M059J (cell line): Measurements from ENCODE around the gene LARGE2. TPM values are rescaled to one million over a fixed set of nuclear protein-coding genes. Genes with fewer than 3 reads are reported as not detected.
A peak's percentile ranks its signal among the peaks of the same experiment; 100 is the strongest.

Source experiments
- DNase-seq: peaks from one replicate; pipeline ENCODE4 v3.0.0-alpha.2; 2012; ENCODE audit warnings: low read depth
- total RNA-seq: library from RNA; depleted of rRNA; stranded (reverse); fragments of >200 nt; shearing (Covaris generic); gene quantifications from 2 replicates; pipeline ENCODE4 v1.2.3, GENCODE V29; 2014; rRNA removed

Gene LARGE2
- total RNA-seq, 1 experiment from 2014 or later, result 0.22 TPM

DNA sequence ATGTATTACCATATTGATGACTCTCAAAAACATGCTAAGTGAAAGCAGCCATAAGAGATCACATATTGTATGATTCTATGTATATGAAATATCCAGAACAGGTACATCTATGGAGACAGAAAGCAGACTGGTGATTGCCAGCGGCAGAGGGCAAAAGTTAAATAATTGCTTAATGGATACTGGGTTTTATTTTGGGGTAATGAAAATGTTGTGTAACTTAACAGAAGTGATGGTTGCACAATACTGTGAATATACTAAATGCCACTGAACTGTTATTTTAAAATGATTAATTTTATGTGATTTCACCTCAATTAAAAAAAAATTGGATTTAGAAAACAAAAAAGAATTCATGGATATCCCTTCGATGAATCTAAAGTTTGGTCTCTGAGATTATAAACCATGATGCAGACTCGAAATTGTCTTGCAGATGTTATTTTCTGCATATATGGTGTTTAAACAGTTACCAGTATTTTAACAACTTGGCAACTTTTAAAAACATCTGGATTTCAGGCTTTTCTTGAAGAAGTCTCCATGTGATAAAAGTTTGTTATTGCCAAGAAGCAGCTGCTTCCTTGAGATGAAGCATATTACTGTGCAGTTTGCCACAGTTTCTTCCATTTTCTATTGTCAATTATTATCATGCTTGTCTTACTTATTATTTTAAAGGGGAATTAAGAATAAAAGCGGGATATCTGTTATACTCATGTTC is 38.1 kb downstream of the LARGE2 start:
- DNase-seq, result no peak

DNA sequence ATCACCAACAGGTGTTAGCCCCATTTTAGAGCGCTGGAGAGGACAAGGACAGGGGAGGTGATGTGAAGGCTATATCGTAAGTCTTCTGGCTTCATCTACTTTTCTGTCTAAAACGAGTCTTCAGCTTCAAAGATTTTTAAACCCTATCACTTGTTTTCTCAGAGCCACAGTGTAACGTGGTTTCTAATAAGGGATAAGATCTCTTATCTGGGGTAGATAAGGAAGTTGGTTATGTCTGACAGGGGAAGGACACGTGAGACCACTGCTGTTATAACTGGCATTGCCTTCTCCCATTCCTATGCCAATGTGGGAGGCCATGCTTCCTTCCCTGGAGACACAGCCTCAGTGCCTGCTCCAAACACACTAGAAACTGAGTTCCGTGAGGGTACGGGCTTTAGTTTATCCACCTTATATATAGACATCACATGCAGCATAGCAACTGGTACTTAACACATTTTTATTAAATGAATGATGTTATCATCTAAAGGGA is 39.3 kb downstream of the LARGE2 start:
- no peak for DNase-seq

DNA sequence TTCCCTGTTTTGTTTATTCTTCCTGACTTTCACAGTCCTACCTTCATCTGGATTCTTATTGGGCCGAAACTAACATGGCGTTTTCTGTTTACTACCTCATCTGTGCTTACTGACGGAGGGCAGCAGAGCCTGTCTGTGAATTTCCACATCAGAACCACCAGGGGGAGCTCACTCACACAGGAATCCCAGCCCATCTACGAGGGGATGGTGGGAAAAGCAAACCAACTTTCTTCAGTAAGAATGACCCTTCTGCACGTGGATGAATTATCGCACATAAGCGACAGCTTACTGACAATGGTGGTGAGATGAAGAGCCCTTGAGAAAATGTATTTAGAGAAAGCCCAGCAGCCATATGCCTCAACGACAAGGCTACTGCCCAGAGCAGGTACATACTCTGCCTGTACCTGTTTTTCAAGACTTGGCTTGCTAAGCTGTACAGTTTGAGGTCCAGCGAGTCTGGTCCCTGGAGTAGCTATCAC is 42.5 kb downstream of the LARGE2 start:
- DNase-seq, result peak; percentile 68

DNA sequence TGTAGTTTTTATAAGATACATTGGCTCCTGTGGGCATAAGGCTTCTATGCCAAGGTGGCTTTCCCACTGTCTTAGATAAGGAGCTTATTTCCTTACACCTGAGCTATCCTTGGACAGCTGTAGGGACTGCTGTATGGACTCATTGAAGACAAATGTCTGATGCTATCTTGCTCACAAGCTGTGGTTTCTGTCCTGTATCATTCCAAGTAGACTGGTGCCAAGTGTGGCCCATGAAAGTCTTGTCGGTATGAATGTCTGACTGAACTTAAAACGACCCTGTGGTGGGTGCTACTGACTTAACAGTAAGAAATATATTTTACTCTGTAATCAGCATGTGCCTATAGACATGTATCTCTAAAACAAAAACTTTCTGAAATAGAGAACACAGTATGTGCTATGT is 45.0 kb downstream of the LARGE2 start:
- no peak for DNase-seq

DNA sequence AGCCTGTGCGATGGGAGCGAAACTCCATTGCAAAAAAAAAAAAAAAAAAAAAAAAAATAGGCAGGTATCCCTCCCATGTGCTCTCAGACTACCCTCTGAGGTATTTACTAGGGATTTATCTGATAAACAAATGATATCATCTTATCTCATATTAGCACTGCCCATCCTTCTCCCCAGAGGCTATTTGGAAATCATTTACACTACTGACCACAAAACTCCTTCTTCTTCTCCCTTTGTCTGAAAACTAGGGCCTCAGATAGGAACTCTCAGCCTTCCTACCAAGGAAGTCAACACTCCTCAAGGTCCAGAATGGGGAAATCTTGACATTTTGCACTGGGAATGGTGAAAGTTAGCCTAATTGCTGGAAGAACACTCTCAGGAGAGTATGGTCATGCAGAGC is 46.4 kb downstream of the LARGE2 start:
- peak; percentile 26 for DNase-seq

DNA sequence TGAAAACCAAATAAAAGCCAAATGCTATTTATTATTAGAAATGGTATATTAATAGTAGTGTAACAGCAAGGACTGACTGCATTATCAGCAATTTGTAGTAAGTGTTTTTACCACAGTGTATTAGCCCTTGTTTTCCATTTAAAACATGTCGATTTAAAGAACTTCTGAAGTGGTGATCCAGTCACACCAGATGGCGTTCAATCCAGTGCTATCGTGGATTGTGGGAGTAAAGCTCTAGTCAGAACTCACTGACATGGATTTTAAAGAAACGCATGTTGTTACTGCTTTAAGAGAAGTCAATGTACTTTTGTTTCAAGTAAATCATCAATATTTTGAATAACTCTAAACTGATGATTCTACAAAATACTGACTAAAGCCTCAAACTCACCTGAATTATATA is 51.1 kb downstream of the LARGE2 start:
- DNase-seq, result no peak

DNA sequence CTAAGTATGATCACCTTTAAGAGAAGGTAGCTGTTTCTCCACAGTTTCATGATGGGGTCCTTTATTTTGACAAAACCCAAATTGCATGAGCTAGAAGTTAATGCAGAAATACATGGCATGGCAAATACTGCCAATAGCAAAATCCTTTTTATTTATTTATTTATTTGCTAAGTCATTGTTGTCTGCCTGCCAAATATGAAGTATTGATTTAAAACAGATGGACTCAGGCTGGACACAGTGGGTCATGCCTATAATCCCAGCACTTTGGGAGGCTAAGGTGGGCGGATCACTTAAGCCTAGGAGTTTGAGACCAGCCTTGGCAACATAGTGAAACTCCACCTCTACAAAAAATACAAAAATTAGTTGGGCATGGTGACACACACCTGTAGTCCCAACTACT is 52.4 kb downstream of the LARGE2 start:
- DNase-seq, result no peak

Other genes with a start within 250 kb of the LARGE2 start
- gene SLC35C1, start 117.5 kb upstream of the LARGE2 start, total RNA-seq, result 10.2 and 11.0 TPM in 2 replicates
- 3.1 and 6.1 TPM in 2 replicates for gene CRY2, start 75.2 kb upstream of the LARGE2 start, total RNA-seq
- 6.6 and 11.7 TPM in 2 replicates for gene MAPK8IP1, start 37.0 kb upstream of the LARGE2 start, total RNA-seq
- gene FREY1, start 15.4 kb upstream of the LARGE2 start, total RNA-seq, result 0.96 TPM in 1 of 2 replicates, not detected in the other
- gene PEX16, start 4.8 kb upstream of the LARGE2 start, total RNA-seq, result 27.5 and 38.1 TPM in 2 replicates
- 10.6 and 19.7 TPM in 2 replicates for gene PHF21A, start 198.8 kb downstream of the LARGE2 start, total RNA-seq